GM18526 (cell line): ENCODE results near the gene ZNF385A.

Experiments used
- POLR2A ChIP-seq: IDR thresholded peaks from 3 replicates; pipeline ENCODE4 v1.6.1; 2011; ENCODE audit not compliant: insufficient read length; ENCODE audit errors: extremely low read depth

Gene ZNF385A

GRCh38 chr12:54419088-54419887 lies 34.8 kb upstream of the ZNF385A start, which contains the start of gene ITGA5:
ITGA5 (minus strand) TSS chr12:54419266; CDS start chr12:54419198, 68 bp downstream.
- TF ChIP-seq POLR2A, result no peak

- no peak for TF ChIP-seq POLR2A
These were observed 34.0 kb upstream of the ZNF385A start for GRCh38 chr12:54418441-54419087.

GRCh38 chr12:54417712-54418440 lies 33.3 kb upstream of the ZNF385A start:
- TF ChIP-seq POLR2A, result no peak

- TF ChIP-seq POLR2A, result no peak
These were observed 32.4 kb upstream of the ZNF385A start for GRCh38 chr12:54416687-54417603.

GRCh38 chr12:54415221-54415929 lies 30.8 kb upstream of the ZNF385A start:
- TF ChIP-seq POLR2A, result no peak

- TF ChIP-seq POLR2A, result no peak
These were observed 29.0 kb upstream of the ZNF385A start for GRCh38 chr12:54413284-54414190.

- no peak for TF ChIP-seq POLR2A
These were observed 28.3 kb upstream of the ZNF385A start for GRCh38 chr12:54412786-54413185.

- TF ChIP-seq POLR2A, result no peak
These were observed 27.8 kb upstream of the ZNF385A start for GRCh38 chr12:54412348-54412747.

- no peak for TF ChIP-seq POLR2A
These were observed 27.1 kb upstream of the ZNF385A start for GRCh38 chr12:54411391-54412241.

GRCh38 chr12:54409267-54409666 lies 24.7 kb upstream of the ZNF385A start:
- TF ChIP-seq POLR2A, result no peak

GRCh38 chr12:54407183-54407905 lies 22.8 kb upstream of the ZNF385A start:
- no peak for TF ChIP-seq POLR2A

- TF ChIP-seq POLR2A, result no peak
These were observed 21.0 kb upstream of the ZNF385A start for GRCh38 chr12:54405573-54405972.
